DMS79 (cell line): ENCODE measurements around the gene ALG14.
"Not testable (repeated sequence)": the region's sequence is repeated elsewhere in the genome, so short reads cannot be mapped to it uniquely, and the experiment has no call there.

Experiments
- DNase-seq: peaks from one replicate; lab custom pipeline; 2025; lab: John Stamatoyannopoulos, UW

Gene ALG14

DNA sequence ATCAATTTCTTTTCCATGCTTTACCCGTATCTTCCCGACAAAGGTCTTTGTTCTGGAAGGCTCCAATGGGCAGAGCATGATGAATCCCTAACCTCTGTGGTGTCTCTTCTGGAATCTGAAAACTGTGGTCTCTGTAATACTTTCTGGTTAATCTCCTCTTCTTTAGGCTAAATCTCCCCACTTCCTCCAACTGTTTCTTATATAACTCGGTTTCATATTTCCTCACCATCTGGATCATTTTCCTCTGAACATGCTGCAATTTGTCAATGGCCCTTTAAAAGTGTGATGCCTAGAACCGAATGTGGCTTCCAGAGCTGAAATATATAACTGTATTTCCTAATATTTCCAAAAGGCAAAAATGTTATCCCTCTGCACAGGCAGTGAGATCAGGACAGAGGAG is 66.1 kb downstream of the ALG14 start:
- DNase-seq = no peak

GRCh38 chr1:95005584-95005983 is 67.2 kb downstream of the ALG14 start:
- no peak for DNase-seq

GRCh38 chr1:95004013-95004412 is 68.7 kb downstream of the ALG14 start:
- no peak for DNase-seq

DNA sequence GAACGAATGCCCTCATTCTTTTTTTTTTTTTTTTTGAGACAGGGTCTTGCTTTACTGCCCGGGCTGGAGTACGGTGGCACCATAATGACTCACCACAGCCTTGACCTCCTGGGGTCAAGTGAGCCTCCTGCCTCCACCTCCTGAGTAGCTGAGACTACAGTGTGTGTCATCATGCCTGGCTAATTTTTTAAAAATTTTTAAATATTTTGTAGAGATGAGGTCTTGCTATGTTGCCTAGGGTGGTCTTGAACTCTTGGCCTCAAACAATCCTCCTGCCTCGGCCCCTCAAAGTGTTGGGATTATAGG is 69.4 kb downstream of the ALG14 start:
- no peak for DNase-seq

- no peak for DNase-seq
Measured at GRCh38 chr1:95002540-95003432, 70.0 kb downstream of the ALG14 start.

DNA sequence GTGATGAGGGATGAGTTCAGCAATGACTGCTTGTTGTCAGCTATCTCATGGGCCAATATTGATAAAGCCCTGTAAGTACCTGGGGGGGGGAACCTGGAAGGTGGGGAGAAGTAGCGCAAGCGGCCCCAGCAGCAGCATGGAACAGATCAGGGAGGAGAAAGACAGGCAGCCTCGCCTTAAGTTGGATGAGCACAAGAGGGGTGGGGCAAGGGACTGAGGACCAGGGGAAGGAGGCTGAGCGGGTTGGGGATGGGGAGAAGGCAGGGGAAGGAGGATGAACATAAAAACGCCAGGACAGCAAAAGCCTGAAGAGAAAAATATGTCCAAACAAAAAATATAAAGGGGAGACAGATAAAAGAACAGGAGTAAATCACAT is 70.6 kb downstream of the ALG14 start:
- DNase-seq = no peak

DNA sequence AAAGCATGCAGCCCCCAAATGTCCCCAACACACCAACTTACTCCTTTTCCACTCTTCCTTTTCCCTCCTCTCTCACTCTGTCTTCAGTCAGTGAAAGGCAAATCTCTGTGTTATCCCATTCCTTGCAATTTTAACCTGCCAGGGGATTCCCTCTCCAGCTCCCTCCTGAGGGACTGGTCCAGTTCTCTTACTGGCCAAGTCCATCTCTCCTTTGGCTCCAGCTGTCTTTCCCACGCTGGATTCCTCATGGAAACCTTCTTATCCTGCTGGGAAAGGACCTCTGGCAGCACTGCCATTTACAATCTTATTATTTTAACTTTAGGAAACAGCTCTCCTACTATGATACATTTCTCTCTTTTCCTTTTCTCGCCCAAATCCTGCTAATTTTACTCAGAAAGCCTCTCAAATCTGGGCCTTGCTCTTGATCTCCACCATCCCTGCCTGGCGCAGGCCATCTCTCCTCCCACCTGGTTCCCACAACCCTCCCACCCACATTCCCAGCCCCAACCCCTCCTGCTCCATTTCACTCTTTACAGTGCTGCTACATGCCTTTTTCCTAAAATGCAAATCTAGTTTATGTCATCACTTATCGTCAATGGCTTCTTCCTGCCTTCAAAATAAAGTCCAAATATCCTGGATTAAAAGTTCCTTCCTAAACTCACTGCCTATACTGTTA is 73.2 kb downstream of the ALG14 start:
- no peak for DNase-seq

DNA sequence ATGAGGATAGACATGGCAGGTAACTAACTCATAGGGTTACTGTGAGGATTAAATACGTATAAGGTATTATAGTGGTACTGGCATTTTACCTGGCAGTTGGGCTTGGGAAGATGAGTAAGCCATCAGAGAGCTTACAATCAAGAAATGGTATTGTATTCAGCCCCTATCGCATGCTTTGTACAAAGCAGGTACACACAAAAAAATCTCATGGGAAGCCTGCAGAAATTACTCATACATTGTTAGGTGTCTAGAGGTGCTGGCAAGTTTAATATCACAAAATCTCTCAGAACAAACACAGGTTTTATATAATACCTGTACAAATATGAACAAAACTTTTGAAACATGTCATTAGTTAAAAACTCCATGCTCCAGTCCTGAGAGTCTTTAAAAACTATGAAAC is 74.0 kb downstream of the ALG14 start:
- DNase-seq = no peak

GRCh38 chr1:94998114-94998513 is 74.6 kb downstream of the ALG14 start:
- DNase-seq = no peak

DNA sequence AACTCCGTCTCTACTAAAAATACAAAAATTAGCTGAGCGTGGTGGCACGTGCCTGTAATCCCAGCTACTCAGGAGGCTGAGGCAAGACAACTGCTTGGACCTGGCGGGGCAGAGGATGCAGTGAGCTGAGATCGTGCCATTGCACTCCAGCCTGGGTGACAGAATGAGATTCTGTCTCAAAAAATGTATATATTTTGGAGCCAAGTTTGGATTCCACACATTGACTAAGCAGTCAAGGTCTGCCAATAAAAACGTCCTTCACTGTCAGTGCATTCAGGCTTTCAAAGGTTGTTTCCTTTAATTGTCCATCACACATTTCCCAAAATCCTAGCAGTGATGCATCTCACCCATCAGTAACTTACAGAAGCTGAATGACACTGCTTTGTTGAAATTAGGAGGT is 77.2 kb downstream of the ALG14 start:
- DNase-seq = not testable (repeated sequence)

DNA sequence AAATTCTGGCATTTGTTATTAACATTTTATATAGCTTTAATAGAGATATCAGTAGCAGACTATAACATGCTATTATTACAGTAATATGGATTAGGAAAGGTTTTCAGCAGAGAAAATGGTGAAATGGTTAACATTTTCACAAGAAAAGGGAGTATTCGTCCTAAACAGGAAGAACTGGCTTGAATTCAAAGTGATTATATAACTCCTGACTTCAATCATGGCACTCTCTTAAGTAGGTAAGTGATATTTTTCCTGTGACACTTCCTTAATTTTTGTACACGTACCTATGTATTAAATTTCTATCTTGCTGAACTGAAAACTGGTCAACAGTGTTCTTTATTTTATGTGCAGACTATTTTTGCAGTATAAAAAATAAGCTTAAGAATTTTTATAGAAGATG is 77.9 kb downstream of the ALG14 start:
- no peak for DNase-seq

GRCh38 chr1:94993931-94994645 is 78.7 kb downstream of the ALG14 start:
- no peak for DNase-seq

DNA sequence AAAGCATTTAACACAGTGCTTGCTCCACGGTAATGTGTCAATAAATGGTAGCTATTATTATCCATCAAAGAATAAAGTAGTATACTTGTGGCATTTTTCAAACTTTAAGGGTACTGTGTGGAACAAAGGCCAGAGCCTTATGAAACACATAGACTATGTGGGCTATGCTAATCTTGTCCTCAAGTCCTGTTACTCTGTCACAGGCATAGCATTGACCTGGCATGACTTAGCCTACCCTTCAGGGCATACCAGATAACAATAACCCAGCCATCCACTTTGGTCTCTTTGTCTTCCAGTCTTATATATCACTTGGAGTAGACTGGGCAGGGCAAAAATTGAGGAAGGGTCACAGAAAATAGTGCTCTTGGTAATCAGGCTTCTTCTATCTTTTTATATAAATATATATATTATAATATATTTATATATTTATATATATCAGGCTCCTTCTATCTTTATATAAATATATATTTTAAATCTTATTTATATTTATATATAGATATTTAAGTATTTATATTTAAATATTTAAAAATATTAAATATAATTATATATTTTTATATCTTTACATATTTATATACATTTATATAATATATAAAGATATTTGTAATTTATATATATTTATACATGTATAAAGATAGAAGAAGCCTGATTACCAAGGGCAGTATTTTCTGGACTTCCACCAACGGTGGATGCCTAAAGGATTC is 79.7 kb downstream of the ALG14 start:
- no peak for DNase-seq

- no peak for DNase-seq
Measured at GRCh38 chr1:94992161-94992560, 80.6 kb downstream of the ALG14 start.

DNA sequence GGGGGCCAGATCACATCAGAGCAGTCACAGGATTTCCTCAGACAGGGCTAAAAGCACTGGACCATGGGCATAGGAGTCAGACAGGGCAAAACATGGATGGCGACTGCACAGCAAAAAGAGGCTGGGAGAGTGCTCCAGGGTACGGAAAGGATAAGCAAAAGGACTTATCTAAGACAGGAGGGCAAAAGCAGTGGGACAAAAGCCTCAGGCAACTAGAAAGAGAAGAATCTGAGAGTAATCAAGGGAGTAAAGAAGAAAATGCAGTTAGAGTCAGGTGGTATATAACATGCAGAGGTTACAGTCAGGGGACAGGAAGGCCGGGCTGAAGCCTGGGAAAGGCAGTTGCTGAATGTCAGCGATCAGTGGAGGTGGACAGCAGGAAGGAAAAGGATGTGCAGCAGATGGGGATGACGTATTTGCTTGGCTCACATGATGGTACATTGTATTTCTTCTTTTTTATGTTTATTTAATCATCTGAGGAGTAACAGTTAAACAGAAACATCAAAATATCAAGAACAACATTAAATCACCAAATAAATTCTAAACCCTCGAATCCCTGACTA is 82.8 kb downstream of the ALG14 start:
- DNase-seq = no peak

DNA sequence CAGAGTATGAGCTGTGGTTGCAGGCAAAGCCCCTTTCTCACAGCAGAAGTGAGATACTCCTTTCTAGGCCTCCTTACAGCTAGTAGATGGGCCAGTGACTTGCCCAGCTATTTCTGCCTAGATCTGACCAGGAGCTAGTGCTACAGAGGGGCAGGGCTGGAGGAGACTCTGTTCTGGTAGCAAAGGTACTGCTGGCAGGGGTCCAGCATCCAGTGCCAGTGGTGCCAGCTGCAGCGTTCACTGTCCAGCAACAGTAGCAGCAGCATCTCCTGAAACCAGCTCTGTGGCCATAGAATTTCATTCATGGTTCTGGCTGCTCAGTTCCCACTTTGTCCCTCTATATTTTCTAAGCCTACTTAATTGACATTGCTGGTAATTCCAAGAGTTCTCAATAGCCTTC is 83.4 kb downstream of the ALG14 start:
- DNase-seq = no peak

DNA sequence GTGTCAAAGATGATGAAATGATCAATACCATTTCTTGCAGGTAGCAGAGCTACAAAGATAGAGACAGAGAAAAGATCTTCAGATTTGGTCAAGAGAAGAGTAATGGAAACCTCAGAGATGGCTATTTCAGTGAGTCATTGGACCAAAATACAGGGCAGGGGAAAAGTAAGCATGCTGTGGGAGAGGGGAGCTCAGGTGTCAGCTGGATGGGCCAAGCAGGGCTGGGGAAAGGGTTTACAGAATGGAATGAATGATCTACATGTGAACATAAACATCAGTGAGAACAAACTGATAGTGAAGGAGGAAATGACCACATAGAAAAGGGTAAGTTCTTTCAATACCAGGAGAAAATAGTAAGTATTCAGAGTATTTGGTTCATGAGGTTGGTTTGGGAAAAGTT is 84.4 kb downstream of the ALG14 start:
- no peak for DNase-seq

DNA sequence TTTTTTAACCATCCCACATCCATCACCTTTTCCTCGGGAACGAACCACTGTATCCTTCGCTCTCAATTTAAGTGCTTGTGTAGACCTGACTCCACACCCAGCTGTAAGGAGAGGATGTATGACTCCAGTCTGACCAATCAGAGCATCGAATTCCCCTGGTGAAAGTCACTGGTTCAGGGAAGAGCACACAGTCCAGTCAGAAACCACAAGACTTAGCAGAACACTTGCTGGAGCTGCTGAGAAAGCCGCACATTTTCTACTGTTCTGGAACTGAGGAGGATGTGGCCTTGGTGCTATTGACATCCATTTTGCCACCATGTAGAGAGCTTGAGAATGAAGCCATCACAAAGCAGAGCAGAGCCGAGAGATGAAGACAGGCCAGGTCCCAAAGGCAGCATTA is 86.0 kb downstream of the ALG14 start:
- DNase-seq = no peak

DNA sequence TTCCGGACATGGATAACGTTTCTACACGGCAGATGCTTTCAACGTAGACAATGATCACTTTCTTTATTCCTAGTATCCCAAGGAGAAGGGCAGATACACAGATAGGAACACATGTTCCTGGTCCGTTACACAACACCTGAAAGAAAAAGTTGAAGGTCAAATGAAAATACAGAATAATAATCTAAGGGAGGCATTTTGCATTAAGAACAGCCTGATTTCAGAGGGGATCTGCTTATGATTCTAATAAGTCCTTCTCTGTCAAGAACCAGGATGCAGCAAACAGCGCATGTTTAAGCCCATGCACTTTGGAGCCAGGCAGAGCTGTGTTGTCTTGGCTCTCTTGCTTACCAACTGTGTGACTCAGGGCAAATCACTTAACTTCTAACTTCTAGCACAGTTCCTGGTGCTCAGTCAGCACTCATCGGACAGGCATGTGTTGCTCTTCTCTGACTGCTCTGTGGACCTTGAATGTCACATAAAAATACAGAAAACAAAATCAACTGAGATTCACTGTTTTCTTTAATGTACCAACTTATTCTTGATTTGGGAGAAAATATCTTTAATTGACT is 89.5 kb downstream of the ALG14 start:
- DNase-seq = no peak

GRCh38 chr1:94982398-94982797 is 90.4 kb downstream of the ALG14 start:
- no peak for DNase-seq

DNA sequence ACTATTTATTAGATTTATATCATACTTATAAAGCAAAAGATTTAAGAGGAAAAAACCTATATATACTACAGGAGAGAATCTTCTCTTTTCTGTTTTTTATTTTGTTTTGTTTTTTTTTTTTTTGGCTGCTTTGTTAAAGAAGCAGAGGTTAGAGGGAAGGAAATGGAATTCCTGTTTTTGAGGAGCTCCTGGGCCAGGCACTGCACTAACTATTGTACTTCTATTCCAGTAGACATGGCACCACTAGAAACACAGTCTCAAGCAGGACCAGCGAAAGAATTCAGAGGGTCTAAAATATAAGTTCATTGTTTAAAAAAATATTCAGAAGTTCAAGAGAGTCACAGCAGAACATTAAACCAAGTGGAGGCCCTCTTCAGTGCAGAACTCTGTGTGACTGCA is 91.2 kb downstream of the ALG14 start:
- DNase-seq = no peak
